RPMI8226 (cell line): ENCODE data around the gene BEGAIN.

Experiments used
- DNase-seq: peaks from one replicate; pipeline ENCODE4 v3.0.0-alpha.2; 2015

Gene BEGAIN

DNA sequence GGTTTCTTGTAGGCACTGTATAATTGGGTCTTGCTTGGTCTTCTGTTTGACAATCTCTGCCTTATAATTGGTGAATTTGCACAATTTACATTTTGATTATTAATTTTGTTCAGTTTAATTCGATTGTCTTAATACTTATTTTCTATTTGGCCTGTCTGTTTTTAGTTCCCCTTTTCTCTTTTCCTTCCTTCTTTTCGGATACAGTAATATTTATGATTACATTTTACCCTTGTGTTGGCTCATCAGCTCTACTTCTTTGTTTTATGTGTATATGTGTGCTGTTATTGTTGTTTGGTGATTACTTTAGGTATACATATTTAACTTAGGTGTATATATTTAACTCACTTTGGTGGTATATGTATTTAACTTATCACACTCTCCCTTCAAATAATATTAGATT, 12.8 kb upstream of the BEGAIN start:
- no peak for DNase-seq

DNA sequence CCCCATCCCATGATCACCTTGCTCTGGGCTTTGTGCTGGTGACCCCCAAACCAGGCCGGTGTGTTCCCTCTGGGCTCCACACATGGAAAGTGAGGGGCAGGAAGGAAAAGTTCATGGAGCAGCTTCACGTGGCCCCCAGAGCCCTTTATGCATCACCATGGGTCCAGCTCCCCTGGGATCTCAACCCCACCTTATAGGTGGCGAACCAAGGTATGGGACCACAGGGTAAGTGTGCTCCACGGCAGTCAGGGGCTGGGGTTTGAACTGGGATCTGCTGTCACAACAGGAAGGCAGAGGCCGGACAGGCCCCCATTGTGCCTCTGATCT, 7.4 kb upstream of the BEGAIN start:
- no peak for DNase-seq

DNA sequence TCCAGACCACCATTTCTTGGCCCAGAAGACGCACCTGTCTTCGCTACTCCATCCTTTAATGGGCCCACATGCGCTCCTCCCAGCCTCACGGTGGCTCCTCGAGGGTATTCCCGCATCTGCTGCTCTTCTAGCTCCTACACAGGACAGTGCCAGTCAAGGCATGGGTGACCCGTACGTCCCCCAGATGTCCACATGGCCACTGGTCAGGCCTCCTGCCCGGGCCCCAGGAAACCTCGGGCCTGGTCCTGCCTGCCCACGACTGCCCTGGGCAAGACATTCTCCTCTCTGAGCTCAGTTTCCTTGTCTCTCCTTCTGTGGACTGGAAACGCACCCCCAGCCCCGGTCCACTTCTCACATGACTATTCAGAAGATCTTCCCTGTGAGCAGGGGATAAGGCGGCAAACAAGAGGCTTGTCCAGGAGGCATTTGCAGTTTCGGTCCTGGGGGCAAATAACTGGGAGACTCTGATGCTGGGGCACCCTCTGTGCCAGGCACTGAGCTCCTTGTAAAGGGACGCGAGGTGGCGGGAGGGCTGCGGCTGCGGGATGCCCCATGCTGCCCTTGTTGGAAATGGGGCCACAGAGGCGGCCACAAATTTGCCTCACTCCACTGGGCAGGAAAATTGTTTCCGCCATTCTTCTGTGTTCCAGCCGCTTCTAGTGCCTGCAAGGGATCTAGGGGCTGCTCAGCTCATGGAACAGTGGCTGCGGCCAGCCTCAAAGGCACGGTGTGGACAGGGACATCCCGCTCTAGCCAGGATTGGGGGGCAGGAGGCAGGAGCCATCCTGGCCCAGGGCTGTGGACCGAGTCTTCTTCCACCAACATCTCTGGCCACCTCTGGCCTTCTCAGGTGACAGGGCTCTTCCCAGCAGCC, 6.8 kb upstream of the BEGAIN start:
- DNase-seq = no peak

DNA sequence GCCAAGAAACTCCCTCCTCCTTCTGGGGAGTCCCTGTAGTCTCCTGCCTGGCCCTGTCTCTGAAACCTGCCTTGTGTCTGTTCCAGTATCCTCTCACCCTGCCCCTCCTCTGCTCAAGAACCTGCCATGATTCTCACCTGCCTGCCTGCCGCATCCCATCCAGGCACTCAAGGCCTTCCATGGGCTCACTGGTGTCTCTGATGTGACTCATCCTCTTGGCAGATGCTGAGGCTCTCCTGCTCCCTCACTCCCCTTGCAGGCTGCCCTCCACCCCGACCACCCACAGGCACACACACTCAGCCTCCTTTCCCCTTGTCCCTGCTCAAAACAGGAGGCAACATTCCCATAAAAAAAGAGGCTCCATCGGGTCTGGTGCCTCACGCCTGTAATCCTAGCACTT, 5.8 kb upstream of the BEGAIN start:
- DNase-seq = no peak

DNA sequence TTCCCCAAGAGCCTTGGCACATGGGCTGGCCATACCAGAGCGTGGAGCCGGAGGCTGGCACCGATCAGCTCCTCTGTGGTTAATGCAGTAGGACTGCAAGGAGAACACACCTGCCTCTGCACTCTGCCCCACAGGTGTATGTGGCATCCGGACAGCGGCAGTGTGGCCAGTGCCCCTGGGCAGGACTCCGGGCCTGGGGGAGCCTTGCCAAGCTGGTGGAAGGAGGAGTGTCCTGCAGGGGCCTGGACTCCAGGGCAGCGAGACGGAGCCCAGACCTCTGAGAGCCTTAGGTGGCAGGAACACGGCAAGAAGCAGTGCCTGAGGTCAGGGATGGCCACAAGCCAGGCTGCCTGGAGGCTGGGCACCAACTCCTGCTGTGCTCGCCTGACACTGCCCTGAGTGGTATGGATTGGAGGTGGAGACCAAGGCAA, 5.3 kb upstream of the BEGAIN start:
- DNase-seq = peak; percentile 22

DNA sequence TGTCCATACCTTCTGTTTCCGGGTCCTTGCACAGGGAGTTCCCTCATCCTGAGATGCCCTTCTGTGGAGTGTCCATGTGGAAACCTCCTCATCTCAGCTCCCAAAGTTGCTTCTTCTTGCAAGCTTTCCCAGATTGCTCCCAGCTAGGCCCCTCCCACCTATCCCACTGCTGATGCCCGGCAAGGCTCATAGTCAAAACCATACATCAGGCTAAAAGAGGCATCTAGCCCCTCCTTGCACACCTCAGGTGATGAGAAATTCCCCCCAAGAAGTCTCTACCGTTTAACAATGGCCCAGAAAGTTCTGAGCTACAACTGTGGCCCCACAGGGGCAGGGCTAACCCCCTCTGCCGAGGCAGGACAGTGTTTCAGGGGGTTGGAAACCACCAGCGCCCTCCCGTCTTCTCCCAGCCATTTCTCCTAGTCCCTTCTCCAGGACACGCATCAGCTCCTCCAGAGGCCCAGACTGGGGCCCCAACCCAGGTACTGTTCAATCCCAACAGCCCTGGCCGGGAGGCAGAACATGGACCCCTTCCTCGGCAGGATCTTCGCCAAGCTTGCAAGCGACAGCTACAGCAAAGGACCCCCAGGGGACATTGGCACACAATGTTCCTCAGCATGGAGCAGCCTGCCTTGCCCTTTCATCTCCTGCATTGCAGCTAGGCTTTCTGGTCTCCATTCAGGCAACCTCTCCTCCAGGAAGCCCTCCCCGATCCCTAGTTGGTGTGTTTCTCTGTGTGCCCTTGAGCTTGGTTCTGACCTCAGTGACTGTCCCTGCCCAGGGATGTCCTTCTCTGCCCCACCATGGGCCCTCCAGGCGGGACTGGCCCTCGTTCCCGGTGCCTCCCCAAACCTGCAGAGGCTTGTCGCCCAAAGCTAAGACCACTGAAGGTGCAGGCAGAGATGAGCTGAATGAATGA, 4.5 kb upstream of the BEGAIN start:
- no peak for DNase-seq

DNA sequence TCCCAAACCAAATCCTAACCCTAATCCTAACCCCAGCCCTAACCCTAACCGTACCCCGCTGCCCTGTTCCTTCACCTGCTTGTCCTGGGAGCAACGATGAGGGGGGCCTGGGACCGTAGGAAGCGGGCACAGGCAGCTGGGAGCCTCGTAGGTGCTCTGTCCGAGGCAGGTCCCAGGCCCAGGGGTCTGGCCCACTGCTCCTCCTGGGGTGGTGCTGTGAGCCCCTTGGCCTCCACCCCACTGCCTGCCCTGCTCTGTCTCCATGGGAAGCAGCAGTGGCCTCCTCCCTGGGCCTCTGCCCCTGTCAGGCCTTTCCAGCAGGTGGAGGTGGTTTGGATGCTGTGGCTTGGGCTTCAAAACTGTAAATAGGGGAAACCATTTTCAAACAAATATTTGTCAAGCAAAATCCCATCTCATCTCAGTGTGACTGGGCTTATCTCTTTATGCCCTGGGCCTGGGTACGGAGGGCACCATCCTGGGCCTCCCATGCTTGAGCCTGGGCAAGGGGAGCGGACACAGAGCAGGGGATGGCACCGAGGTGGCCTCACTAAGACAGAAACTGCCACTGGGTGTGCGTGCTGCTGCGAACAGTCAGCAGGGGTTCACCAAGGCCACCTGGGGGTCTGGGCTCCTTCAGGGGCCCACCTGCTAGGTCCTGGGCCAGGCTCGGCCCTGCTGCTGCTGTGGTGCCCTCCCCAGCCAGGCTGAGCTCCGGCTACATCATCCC, 3.7 kb upstream of the BEGAIN start:
- no peak for DNase-seq

DNA sequence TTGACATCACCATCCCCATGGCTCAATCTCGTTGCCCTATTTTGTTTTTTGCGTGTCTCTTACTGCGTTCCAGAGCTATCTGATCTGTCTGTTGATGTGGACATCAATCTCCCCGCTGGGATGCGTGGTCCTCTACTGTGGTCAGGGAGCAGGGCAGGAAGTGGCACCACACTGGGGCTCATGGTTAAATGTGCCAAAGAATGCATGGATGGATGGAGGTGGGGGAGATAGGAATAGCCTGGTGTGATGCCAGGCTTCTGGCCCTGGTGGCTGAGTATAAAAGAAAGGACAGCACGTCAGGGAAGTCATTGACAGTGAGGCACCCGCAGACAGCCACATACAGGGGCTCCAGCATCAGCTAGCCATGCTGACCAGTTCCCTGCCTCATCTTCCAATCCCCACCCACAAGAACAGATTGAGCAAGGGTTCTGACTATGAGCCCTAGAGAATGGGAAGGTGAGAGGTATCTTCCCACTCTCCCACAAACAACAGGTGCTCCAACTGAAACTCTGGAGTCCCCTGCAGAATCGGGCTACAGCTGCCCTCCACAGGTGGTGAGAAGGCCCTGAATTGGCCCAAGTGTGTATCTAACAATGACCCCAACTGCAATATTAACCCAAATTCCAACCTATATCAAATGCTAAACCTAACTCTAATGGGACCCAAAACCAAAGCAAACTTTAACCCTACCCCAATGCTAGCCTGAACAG, 2.7 kb upstream of the BEGAIN start:
- DNase-seq = no peak

DNA sequence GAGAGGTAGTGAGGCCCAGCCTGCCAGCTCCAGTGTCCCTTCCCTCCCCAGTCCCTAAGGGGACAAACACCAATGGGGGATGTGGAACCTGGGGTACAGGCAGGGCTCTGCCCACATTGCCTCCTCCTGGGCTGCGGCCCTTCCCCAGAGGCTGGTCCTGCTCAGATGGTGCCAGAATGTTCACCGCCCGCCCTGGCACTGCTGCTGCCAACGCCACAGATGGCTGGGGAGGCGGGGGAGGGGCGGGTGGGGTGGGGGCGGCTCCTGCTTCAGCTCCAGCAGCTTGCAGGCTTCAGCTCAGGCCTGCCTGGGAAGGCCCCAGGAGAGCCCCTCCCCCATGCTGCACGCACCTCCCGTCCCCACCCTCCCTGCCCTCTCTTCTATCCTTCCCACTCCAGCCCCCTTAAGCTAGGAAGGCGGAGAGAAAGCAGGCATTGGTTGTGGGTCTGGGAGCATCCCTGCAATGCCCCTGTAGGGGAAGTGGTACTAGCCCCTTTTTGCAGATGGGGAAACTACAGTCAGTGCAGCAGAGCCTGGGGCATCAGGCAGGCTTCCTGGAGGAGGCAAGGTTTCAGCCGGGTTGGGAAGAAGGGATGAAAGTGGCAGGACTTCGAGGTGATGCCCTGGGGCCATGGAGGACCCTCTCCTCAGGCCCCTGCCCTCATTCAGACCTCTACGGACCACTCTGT, 2.0 kb upstream of the BEGAIN start:
- DNase-seq = no peak

DNA sequence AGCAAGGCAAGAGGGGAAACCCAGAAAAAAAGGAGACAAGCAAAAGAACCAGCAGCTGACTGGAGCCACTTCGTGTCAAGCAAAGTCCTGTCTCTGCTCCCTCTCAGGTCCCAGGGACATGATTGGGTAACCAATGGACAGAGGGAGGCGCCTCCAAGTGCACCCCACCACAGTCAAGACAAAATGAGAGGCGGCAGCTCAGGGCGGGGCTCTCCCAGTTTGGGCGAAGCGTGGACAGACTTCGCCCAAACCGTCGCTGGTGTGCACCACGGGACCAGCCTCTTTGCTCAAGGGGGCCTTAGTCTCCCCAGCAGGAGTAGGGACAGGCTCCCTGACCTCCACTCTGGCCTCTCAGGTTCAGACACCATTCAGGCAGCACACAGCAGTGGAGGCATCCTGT, 1.5 kb upstream of the BEGAIN start:
- DNase-seq = no peak

DNA sequence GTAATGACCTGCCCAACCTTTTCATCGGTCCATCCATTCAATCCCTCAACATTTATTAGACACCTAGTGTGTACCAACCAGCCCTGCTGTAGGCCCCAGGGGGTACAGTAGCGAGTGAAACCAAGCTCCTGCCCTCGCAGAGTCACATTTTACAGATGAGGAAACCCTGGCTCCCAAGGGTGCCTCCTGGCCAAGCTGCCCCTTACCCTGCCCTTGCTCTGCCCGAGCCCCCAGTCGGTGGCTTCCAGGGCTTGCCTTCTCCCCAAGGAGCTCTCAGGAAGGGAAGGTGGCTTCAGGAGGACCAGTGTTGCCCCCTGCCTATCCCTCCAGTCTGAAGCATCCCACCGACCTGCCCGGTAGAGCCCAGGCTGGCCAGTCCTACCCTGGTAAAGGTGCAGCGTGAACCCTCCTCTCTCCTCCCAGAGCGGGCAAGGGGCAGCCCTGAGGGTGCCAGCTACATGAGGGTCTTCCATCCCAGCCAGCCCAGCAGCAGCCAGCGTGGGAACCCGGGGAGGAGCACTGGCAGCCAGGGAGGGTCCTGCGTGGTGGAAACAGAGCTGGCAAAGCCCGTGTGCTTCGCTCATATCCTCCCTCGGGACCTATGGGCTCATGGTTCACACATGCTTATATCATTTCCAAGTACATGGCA, 670 bp upstream of the BEGAIN start:
- DNase-seq = no peak

DNA sequence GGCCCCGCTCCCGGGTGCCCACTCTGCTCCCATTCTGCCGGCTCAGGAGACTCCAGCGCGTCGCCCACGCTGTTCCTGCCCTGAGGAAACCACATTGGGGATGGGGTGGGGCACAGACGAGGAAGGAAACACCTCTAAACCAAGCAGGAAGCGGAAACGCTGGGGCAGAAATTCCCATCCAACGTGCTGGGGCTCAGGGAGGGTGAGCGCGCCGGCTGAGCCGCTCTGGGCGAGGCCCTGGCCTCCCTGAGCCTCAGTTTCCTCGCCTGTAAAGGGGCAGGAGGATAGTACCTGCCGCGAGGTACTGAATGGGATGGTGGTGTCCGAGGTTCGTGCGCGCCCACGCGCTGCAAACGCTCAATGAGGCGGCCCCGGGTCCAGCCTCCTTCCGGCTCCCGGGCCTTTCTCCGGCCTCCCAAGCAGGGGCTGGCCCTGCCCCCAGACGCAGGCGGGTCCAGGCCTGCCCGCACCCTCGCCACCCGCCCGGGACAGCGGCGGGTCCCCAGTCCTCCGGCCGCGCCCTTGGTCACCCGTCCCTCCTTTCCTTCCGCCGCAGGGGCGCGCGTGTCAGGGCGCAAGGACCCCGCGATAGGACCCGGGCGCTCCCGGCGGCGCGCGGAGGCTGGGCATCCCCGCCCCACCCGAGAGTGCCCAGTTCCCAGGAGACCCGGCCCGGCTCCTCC, 673 bp downstream of the BEGAIN start:
- DNase-seq = no peak

DNA sequence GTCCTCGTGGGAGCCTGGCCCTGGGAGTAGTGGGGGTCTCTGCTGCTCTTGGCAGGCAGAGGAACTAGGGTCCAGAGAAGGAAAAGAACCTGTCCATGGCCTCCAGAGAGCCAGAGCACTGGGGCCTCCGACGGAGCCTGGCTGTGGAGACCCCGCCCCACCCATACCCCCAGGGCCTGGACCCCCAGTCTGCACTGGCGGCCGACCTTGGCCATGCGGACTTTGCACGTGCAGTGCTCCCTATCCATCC, 1.1 kb downstream of the BEGAIN start:
- DNase-seq = no peak

DNA sequence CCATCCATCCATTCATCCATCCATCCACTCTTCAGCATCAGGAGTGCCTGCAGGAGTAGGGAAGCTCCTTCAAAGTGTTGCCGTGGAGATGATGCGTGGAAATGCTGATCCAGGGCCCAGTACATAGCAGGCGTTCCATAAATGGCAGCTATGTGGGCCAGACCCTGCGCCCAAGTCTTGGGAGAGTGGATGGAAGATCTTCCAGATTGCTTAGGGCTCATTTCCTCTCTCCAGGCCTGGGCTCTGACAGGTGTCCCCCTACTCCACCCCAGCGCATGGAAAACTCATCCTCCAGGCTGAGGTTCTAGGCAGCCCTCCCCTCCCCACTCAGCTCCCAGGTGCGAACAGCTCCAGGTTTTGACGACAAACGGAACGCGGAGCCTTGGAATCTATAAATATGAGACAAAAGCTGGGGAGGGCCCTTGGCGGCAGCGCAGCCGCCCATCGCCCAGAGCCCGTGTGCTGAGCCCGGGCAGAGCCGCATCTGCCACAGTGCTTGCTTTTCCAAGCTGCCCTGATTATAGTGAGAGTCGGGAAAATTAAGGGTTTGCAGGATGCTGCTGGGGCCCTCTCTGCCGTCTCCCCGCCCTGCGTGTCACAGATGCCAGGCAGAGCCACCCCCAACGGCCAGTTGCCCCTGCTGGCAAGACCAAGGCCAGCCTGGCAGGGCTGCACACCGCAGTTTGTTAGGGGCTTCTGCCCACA, 1.6 kb downstream of the BEGAIN start:
- DNase-seq = no peak

DNA sequence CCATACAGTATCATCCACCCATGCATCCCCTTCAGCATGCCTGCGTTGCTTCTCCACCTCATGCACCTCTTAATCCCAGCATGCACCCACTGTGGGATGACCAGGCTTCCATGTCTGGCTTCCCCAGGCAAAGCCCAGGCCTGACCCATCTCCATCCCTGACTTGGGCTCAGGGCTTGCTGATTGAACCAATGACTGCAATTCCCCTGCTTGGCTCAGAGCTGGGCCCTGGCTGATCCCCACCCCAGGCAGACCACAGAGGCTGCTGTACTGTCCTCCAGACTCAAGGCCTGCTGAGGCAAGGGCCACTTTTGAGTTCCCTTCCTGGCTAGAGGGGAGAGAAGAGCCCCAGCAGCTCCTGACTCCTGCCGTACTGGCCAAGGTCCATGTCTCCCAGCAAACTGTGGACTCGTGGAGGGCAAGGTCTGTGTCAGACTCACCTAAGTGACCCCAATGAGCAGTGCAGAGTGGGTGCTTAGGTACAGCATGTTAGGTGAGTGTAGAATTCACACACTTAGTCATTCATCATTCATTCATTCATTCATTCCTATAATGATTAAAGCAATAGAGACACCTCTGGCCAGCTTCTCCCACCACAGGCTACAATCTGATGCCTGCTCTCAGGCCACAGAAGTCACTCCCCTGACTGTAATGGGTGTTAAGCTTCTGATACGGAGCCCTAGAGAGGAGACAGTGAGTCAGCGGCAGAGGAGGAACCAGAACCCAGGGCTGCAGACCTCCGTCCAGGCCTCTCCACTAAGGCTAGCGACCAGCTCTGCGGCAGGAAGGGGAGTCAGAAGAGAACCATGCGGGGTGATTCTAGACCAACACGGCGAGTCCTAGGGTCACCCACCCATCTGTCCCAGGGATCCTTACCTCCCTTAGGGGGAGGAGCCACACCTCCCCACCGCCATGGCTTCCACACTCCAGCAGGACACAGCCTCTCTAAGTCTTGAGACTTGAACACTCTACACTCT, 2.9 kb downstream of the BEGAIN start:
- DNase-seq = no peak

DNA sequence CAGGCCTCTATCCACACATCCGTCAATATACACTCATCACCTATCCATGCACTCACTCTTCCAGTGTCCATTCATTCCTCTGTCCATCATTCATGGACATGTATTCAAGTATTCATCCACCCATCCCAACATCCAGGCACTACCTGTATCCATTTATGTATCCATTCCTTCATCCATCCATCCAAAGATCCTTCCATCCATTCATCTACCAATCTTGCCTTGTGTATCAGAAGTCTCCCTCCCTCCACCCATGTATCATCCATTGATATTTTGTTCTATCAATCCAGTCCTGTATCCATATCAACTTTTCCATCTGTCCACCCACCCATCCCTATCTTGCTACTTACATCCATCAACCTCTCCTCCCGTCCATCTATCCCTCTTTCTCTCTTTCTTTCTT, 4.0 kb downstream of the BEGAIN start:
- DNase-seq = no peak

DNA sequence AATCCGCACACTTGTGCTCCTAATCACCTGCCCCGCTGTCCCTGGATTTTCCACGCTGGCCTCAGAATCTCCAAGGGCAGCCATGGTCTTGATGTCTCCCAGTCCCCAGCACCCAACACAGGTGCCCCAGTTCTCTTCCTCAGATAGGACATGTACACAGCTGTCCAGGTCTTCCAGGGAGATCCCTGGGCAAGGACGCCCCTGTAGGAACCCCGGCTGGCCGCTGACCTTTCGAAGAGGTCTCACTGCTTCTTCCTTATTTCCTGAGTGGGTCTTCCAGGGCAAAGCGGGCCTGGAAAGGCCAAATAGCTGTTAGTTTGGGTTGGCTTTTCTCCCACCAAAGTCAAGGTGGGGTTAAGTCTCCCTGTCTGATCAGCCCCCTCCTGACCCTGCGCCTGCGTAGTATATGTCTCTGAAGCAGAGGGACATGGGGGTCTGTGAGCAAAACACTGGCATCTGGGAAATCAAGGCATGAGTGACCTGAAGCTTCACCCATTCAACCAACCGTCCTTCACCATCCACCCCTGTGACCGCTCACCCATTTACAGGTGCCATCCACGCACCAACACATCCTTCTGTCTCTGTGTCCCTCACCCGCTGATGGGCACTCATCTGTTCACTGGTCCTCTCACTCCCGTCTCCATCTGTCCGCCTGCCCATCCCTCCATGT, 4.6 kb downstream of the BEGAIN start:
- DNase-seq = no peak

DNA sequence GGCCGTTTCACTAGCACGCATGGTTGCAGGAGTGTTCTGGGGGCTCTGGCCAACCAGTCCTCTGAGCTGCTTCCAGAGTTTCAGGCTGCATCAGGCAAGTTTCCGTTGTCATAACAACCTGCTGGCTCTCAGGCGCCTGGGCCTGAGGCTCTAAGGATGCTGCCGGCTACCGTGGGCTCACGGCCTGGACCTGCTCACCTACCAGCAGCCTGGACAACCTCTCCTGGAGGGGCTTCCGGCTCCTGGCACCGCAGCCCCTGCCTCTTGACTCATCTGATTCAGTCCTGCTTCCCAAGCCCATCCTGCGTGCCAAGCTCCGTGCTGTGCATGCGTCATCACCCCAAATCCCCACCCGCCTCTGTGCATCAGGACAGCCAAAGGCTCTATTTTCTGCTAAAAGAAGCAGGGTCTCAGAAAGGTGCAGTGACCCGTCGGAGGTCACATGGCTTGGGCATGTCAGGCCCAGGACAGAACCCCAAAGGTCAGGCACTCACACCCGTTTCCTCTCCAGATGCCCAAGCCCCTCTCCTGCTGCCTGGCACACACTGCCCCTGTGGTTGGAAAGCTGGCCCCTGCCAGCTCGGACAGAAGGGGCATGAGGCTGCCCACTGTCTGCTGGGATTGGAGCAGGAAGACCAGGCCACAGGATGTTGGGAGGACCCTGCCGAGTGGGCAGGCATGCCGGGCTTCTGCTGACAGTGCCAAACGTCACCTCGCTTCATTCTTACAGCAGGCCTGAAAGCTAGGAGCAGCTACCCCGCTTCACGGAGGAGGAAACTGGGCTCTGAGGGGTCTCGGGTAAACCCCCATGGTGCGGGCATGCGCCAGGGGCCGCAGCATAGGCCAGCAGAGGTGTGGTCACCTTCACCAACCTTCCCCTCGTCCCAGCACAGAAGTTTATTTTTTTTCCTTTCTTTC, 5.7 kb downstream of the BEGAIN start:
- no peak for DNase-seq
